Nephron (organoid): ENCODE data around the gene TDRD9.

Experiments
- H3K27ac Mint-ChIP-seq, 3 experiments: 2 replicates each; pipeline ENCODE4 v1.8.0; 2020; ENCODE audit warnings: mixed read lengths in 3 of 3, mild to moderate bottlenecking in 2 of 3, moderate library complexity in 1 of 3
- H3K27me3 Mint-ChIP-seq: 2 replicates; pipeline ENCODE4 v1.8.0; 2021; ENCODE audit warnings: low read depth, mild to moderate bottlenecking, moderate library complexity, mixed read lengths
- H3K36me3 Mint-ChIP-seq: 2 replicates; pipeline ENCODE4 v1.8.0; 2020; ENCODE audit warnings: low read depth, mixed read lengths
- H3K4me1 Mint-ChIP-seq: 2 replicates; pipeline ENCODE4 v1.8.0; 2020; ENCODE audit warnings: mixed read lengths
- H3K4me3 Mint-ChIP-seq, 3 experiments: 2 replicates each; pipeline ENCODE4 v1.8.0; 2020; ENCODE audit warnings: mild to moderate bottlenecking in 3 of 3, mixed read lengths in 3 of 3, moderate library complexity in 2 of 3
- H3K9me3 Mint-ChIP-seq: 2 replicates; pipeline ENCODE4 v1.8.0; 2020; ENCODE audit warnings: mixed read lengths
- TF ChIP-seq, protein P1 (sequence below), 3 experiments: fragments of 200-600 bp; sonication (generic); IDR thresholded peaks; one replicate each; pipeline ENCODE4 v1.5.0; 2021; ENCODE audit warnings: antibody characterized with exemption in 3 of 3; ENCODE audit not compliant: unreplicated experiment in 3 of 3

TDRD9 gene

DNA sequence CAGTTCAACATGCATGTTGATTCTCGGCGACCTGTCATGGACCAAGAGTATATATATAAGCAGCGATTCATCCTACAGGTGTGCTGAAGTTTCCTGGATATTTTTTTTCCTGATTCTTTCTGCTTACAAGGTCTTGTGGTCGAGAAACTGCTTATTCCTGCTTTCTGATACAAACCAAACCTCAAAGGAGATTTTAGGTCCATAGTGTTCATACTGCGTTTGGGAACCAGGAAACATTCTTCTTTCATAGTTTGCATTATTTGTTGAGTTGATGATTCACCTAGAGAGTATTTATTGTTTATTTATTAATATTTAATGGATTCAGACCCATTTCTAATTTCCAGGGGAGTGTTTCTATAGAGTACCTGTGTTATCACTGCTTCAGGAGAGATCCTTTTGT is 86.5 kb downstream of the TDRD9 start:
- TF ChIP-seq, protein P1, sequence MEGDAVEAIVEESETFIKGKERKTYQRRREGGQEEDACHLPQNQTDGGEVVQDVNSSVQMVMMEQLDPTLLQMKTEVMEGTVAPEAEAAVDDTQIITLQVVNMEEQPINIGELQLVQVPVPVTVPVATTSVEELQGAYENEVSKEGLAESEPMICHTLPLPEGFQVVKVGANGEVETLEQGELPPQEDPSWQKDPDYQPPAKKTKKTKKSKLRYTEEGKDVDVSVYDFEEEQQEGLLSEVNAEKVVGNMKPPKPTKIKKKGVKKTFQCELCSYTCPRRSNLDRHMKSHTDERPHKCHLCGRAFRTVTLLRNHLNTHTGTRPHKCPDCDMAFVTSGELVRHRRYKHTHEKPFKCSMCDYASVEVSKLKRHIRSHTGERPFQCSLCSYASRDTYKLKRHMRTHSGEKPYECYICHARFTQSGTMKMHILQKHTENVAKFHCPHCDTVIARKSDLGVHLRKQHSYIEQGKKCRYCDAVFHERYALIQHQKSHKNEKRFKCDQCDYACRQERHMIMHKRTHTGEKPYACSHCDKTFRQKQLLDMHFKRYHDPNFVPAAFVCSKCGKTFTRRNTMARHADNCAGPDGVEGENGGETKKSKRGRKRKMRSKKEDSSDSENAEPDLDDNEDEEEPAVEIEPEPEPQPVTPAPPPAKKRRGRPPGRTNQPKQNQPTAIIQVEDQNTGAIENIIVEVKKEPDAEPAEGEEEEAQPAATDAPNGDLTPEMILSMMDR (IDR thresholded peaks at IDR 0.05; ENCODE audit: unreplicated experiment in 3 of 3) = no peak
- Mint-ChIP-seq H3K27me3 (peaks cover 3% of the 10 kb centered on the region), H3K27ac (no peak overlapping the region), H3K4me1 (peaks cover 9% of the 10 kb centered on the region), H3K4me3 (no peak overlapping the region), H3K36me3 (no peaks in the 10 kb centered on the region), H3K9me3 (no peaks in the 10 kb centered on the region)

DNA sequence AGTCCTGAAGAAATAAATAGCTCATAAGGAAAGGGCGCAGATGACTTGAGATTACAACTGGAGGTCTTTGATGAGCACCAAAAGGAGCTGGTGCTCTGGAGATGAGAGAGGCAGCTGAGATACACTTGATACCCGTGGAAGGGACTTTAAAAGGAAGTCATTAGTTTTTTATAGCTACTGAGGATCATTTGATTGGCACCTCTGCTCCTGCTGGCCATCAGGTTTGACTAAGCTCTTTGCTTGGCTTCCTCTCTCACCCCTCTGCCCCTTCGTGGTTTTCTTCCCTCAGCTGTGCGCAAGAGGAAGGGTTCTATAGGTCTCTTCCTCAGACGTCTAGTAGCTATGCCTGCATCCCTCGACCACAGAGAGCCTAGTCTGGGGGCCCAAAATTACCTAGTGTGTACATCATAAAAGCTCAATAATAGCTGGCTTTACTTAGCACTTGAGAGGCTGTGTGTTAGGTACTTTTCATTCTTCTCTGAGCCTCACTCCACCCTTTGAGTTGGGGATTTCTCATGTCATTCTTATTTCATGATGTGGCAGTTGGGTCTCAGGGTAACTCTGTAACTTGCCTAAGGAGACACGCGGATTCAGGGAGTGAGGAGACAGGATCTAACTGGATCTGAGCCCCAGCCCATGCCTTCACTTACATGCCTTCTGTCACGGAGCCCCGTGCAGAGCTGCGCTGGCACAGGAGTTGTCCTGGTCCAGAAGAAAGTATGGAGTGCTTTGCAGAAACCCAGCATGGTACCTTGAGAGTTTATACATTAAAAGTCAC is 88.8 kb downstream of the TDRD9 start:
- no peak overlapping the region for H3K4me3 Mint-ChIP-seq
- peaks cover 7% of the 10 kb centered on the region for H3K27me3 Mint-ChIP-seq
- H3K9me3 Mint-ChIP-seq = no peaks in the 10 kb centered on the region
- TF ChIP-seq, protein P1 (IDR thresholded peaks at IDR 0.05; ENCODE audit: unreplicated experiment in 3 of 3) = no peak
- no peak overlapping the region for H3K27ac Mint-ChIP-seq
- H3K4me1 Mint-ChIP-seq = peaks cover 9% of the 10 kb centered on the region
- no peaks in the 10 kb centered on the region for H3K36me3 Mint-ChIP-seq

DNA sequence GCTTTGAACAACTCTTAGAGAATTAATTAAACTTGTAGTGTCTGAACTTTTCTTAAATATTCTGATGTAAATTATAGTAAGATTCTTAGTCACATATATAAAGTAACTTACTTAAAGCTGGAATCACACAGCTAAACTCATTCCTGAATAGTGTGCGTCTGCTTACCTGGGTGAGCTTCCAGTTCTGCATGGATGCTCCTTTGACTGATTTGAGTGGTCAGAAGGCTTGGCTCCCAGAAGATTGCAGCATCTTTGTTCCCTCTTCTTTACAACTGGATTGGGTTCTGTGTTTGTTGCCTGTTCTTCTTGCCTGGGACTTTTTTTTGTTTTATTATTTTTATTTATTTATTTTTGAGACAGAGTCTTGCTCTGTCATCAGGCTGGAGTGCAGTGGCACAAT is 90.8 kb downstream of the TDRD9 start:
- TF ChIP-seq, protein P1 (IDR thresholded peaks at IDR 0.05; ENCODE audit: unreplicated experiment in 3 of 3) = no peak
- Mint-ChIP-seq H3K36me3 (no peaks in the 10 kb centered on the region), H3K9me3 (no peaks in the 10 kb centered on the region), H3K4me1 (peaks cover 9% of the 10 kb centered on the region), H3K27ac (no peak overlapping the region), H3K27me3 (peaks cover 7% of the 10 kb centered on the region), H3K4me3 (no peak overlapping the region)

DNA sequence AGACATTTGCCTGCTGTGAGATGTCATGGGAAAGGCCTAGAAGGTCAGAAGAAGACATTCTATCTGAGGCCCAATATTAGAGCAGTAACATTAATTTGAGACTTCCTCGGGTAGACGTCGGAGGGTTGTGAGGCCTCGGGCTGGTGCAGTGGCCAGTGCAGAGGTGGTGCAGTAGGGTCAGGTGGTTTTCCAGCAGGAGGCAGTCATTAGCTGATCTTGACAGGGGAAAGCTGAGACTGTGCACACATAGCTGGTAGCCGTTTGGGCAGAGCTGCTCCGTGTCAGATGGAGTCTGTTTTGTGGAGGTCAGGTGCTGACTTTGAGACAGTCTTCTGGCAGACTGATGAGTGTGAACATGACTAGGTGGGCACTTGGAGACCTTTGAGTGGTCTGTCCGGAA is 91.5 kb downstream of the TDRD9 start:
- Mint-ChIP-seq H3K4me3 (no peak overlapping the region), H3K27ac (no peak overlapping the region), H3K4me1 (peaks cover 9% of the 10 kb centered on the region), H3K36me3 (no peaks in the 10 kb centered on the region), H3K27me3 (peaks cover 7% of the 10 kb centered on the region), H3K9me3 (no peaks in the 10 kb centered on the region)
- TF ChIP-seq, protein P1 (IDR thresholded peaks at IDR 0.05; ENCODE audit: unreplicated experiment in 3 of 3) = no peak

DNA sequence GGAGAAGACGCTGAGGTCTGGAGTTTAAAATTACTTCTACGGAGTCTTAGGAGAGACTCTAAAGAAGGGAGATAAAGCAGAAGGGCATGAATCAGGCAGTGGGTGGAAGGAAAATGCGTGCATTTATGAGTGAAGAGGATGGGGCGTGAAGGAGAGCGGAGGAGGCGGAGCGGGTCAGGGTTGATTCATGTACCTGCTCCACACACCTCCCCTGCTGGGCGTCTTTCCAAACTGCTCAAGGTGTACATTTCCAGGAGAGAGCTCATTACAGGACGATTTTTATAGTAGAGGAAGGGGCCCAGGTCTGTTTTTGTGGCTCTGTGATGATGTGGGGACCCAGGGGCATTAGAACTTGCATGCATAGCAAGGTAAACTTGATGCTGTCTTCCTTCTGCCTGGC is 92.2 kb downstream of the TDRD9 start:
- Mint-ChIP-seq H3K36me3 (no peaks in the 10 kb centered on the region), H3K4me1 (peaks cover 9% of the 10 kb centered on the region), H3K4me3 (no peak overlapping the region), H3K27me3 (peaks cover 7% of the 10 kb centered on the region), H3K27ac (no peak overlapping the region), H3K9me3 (no peaks in the 10 kb centered on the region)
- TF ChIP-seq, protein P1 (IDR thresholded peaks at IDR 0.05; ENCODE audit: unreplicated experiment in 3 of 3) = no peak
